Effector memory CD4-positive, alpha-beta T cell (primary cell): ENCODE results near the gene UNG.
"Not testable (repeated sequence)": the region's sequence is repeated elsewhere in the genome, so short reads cannot be mapped to it uniquely, and the experiment has no call there.

ENCODE experiments used
- DNase-seq, 3 donors: peaks; one replicate each; pipeline ENCODE4 v3.0.0-alpha.2; 2020
- H3K27ac ChIP-seq: 2 replicates; pipeline ENCODE4 v1.7.0; 2013; ENCODE audit warnings: mild to moderate bottlenecking, low read length, moderate library complexity; ENCODE audit not compliant: insufficient read depth, poor library complexity, severe bottlenecking
- H3K27me3 ChIP-seq: replicated peaks from 2 replicates; pipeline ENCODE4 v1.7.0; 2013; ENCODE audit warnings: mild to moderate bottlenecking, low read length; ENCODE audit not compliant: insufficient read depth, control insufficient read depth, poor library complexity, severe bottlenecking
- H3K36me3 ChIP-seq: 2 replicates; pipeline ENCODE4 v1.7.0; 2013; ENCODE audit warnings: mild to moderate bottlenecking, low read length, moderate library complexity; ENCODE audit not compliant: control insufficient read depth, insufficient read depth
- H3K4me1 ChIP-seq: 2 replicates; pipeline ENCODE4 v1.7.0; 2013; ENCODE audit warnings: low read length, mild to moderate bottlenecking; ENCODE audit not compliant: control insufficient read depth, insufficient read depth, poor library complexity, severe bottlenecking
- H3K4me3 ChIP-seq: 2 replicates; pipeline ENCODE4 v1.7.0; 2013; ENCODE audit warnings: low read length, low read depth, mild to moderate bottlenecking; ENCODE audit not compliant: insufficient read depth, poor library complexity, severe bottlenecking
- H3K9me3 ChIP-seq: 2 replicates; pipeline ENCODE4 v1.7.0; 2013; ENCODE audit warnings: mild to moderate bottlenecking, low read length, moderate library complexity; ENCODE audit not compliant: control insufficient read depth

The UNG gene

DNA sequence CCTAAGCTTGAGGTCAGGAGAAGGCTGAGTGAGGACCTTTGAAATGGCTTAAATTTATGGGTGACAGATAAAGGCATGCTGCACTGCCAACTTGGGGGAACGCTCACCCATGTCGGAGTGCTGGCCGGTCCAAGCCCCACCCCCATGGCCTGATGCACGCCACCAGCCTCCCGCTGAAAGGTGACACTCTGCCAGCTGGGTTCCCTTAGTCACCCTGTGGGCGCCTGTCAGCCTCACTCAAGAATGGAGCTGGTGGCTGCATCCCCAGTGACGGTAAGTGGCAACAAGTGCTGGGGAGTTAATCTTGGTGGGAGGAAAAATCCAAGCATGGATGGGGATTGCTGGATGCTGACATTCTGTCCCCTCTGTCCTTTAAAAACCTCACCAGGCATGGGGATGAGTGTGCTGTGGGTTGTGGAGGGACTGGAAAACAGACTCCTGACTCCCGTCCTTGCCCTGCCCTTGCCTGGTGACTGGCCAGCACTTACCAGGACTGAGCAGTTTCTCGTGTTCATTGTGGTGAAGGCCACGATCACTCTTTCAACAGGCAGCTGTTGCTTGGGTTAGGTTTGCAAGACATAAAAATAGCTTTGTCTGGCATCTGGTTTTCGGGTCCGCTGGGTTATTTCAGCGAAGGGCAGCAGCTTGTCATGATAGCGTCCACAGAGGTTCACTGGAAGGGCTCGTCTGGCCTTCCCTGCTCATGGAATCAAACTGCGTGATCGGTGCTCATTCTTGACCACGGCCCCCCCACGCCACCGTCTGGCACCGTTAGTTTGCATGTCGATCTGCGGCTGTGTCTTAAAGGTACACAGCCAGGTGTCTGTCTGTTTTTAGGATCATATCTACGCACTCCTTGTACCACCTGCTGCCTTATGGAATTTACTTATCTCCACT lies 34.0 kb downstream of the UNG start:
- Histone ChIP-seq H3K27ac (no peak overlapping the region), H3K9me3 (no peaks in the 10 kb centered on the region)

DNA sequence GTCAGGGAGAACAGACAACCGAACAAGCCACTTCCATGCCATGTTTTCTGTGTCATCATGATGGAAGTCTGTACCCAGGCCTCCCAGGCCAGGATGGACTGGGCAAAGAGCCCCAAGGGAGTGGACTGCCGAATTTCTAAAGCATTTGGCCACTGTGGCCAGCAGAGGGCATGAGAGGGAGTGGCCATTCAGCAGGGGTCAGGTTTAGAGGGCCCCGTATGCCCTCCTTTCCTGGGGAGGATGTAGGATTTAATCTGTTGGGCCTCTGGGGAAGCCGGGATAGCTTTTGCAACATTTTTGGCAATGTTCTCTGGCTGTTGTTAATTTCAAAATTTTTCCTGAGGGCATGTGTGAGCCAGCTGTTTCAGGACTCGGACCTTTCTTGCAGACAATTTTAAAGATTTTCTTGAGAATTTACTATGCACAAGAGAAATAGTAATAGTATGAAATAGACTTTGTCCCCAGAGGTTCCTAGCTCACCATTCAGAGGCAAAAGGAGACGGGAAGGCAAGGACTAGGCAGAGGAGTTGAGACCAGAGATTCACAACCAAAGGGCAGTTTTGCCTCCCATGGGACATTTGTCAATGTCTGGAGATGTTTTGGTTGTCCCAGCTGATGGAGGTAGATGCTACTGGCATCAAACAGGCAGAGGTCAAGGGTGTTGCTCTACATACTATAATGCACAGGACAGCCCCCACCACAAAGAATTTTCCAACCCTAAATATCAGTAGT lies 37.0 kb downstream of the UNG start:
- Histone ChIP-seq H3K9me3 (no peaks in the 10 kb centered on the region), H3K36me3 (no peaks in the 10 kb centered on the region), H3K4me1 (no peaks in the 10 kb centered on the region), H3K27me3 (no peaks in the 10 kb centered on the region), H3K27ac (no peak overlapping the region), H3K4me3 (no peak overlapping the region)
- DNase-seq: no peak

More for the DNA sequence above, 34.0 kb downstream of the UNG start:
- Histone ChIP-seq H3K4me1 (no peaks in the 10 kb centered on the region), H3K36me3 (no peaks in the 10 kb centered on the region), H3K4me3 (no peak overlapping the region), H3K27me3 (no peaks in the 10 kb centered on the region)
- DNase-seq: no peak

DNA sequence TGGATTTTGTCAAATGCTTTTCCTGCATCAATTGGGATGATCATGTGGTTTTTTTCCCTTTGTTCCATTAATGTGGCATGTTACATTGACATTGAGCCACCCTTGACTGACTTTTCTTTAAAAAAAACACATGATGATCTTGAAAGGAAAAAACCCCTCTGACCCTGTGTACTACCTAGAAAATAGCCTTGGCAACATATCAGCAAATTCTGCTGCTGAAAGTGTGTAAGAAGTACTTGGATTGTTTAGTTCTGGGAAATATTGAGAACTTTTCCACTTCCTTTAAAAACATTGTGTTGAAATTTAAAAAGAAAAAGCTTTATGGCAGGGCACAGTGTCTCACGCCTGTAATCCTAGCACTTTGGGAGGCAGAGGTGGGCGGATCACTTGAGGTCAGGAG lies 39.7 kb downstream of the UNG start:
- no peaks in the 10 kb centered on the region for H3K4me1 ChIP-seq
- H3K27me3 ChIP-seq: no peaks in the 10 kb centered on the region
- H3K4me3 ChIP-seq: no peak overlapping the region
- no peak overlapping the region for H3K27ac ChIP-seq
- H3K9me3 ChIP-seq: no peaks in the 10 kb centered on the region
- DNase-seq: no peak
- no peaks in the 10 kb centered on the region for H3K36me3 ChIP-seq

DNA sequence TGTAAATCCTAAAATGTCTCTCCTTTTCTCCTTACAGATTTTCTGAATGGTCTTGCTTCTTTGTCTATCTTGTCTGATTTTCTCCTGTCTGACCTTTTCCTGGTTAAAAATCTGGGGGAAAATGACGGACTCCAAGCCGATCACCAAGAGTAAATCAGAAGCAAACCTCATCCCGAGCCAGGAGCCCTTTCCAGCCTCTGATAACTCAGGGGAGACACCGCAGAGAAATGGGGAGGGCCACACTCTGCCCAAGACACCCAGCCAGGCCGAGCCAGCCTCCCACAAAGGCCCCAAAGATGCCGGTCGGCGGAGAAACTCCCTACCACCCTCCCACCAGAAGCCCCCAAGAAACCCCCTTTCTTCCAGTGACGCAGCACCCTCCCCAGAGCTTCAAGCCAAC lies 42.0 kb downstream of the UNG start:
- no peak for DNase-seq
- Histone ChIP-seq H3K27ac (no peak overlapping the region), H3K4me3 (no peak overlapping the region), H3K36me3 (no peaks in the 10 kb centered on the region), H3K27me3 (no peaks in the 10 kb centered on the region), H3K9me3 (no peaks in the 10 kb centered on the region), H3K4me1 (no peaks in the 10 kb centered on the region)

DNA sequence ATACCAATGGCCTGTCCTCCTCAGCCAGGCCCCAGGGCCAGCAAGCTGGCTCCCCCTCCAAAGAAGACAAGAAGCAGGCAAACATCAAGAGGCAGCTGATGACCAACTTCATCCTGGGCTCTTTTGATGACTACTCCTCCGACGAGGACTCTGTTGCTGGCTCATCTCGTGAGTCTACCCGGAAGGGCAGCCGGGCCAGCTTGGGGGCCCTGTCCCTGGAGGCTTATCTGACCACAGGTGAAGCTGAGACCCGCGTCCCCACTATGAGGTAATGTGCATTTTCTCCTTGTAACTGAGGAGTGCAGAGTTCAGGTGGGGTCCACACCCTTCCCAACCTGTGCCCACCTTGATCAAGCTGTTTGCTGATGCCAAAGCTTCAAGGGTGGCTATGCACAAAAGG lies 42.4 kb downstream of the UNG start:
- Histone ChIP-seq H3K36me3 (no peaks in the 10 kb centered on the region), H3K27me3 (no peaks in the 10 kb centered on the region), H3K4me1 (no peaks in the 10 kb centered on the region), H3K27ac (no peak overlapping the region), H3K9me3 (no peaks in the 10 kb centered on the region), H3K4me3 (no peak overlapping the region)
- no peak for DNase-seq

DNA sequence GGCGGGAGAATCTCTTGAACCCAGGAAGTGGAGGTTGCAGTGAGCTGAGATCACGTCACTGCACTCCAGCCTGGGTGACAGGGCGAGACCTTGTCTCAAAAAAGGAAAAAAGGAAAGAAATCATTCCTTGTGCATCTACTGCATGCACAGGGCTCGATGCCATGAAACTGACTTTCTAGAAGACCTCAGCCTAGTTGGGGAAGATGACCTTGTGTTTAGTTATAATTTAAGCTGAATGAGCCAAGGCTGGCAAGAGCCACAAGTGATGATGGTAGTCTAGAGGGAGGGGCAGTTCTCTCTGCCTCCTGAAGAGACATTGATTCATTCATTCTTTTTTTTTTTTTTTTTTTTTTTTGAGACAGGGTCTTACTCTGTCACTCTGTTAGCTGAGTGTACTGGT lies 43.2 kb downstream of the UNG start:
- no peaks in the 10 kb centered on the region for H3K27me3 ChIP-seq
- H3K4me1 ChIP-seq: no peaks in the 10 kb centered on the region
- H3K27ac ChIP-seq: no peak overlapping the region
- no peaks in the 10 kb centered on the region for H3K36me3 ChIP-seq
- H3K9me3 ChIP-seq: no peaks in the 10 kb centered on the region
- DNase-seq: no peak
- no peak overlapping the region for H3K4me3 ChIP-seq

DNA sequence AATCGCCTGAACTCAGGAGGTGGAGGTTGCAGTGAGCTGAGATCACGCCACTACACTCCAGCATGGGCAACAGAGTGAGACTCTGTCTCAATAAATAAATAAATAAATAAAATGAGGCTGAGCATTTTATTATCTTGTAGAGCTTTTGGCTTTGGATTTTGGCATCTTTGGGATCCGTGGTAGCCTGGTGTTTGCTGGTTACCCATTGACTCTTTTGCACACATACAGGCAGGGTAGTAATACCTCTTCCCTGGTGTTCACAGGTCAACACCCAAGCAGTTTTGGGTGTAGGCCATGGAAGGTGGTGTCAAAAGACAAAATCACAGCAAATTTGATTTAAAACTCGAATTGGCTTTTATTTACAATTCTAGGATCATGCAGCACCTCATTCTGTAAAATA lies 46.8 kb downstream of the UNG start:
- Histone ChIP-seq H3K4me1 (no peaks in the 10 kb centered on the region), H3K4me3 (no peak overlapping the region), H3K36me3 (no peaks in the 10 kb centered on the region)

DNA sequence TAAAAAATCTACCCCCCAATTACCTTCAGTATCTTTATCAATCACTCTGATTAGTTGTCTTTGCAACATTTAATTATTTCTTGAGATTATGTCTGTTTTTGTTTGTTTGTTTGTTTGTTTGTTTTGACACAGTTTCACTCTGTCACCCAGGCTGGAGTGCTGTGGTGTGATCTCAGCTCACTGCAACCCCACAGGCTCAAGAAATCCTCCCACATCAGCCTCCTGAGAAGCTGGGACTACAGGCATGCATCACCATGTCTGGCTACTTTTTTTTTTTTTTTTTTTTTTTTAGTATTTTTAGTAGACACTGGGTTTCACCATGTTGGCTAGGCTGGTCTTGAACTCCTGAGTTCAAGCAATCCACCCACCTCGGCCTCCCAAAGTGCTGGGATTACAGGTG lies 49.7 kb downstream of the UNG start:
- H3K27me3 ChIP-seq, H3K9me3 ChIP-seq, H3K4me1 ChIP-seq, H3K36me3 ChIP-seq, DNase-seq, H3K4me3 ChIP-seq, H3K27ac ChIP-seq: not testable (repeated sequence)

More for the DNA sequence above, 46.8 kb downstream of the UNG start:
- no peak for DNase-seq
- Histone ChIP-seq H3K27me3 (no peaks in the 10 kb centered on the region), H3K9me3 (no peaks in the 10 kb centered on the region), H3K27ac (no peak overlapping the region)

DNA sequence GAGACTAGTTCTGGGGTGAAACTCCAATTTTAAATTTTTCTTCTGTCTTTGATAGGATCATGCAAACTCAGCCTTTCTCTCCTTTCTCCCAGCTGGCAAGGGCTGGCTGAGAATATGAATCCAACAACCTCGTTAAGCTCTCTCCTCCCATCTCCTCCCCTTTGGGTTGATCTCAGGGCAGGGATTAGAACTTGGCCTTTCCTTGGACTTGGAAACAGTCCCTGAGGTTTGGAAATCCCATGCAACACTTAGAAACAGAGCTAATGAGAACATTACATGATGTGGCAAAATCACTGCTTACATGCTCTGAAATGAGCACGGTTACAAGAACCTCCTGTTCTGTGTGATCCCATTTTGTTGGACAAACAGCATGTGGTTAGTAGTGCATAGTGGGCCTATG lies 50.6 kb downstream of the UNG start:
- Histone ChIP-seq H3K27me3 (no peaks in the 10 kb centered on the region), H3K36me3 (no peaks in the 10 kb centered on the region), H3K4me3 (no peak overlapping the region), H3K27ac (no peak overlapping the region), H3K4me1 (no peaks in the 10 kb centered on the region), H3K9me3 (no peaks in the 10 kb centered on the region)
- DNase-seq: no peak

DNA sequence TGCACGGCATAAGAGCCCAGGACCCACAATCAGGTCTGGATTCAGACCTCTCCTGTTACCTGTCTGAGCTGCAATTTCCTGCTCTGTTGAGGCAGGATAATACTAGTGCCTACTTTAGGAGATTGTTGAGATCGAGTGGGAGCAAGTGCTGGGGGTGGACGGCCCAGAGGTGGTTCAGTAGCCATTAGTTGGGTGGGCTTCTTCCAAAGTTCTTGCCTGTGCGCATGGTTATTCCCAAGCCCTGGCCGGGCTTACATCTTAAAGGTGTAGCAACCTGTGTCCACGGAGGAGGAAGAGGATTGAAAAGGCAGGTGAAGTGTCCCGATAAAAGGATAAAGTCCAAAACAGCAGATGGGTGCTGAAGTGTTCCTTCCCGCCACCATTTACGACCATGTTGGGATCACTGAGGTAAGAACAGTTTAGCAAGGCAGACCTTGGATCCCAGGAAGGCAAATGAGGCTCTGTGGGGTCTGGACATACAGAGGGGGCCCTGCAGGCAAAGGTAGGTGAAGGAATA lies 52.8 kb downstream of the UNG start:
- no peak for DNase-seq
- Histone ChIP-seq H3K9me3 (no peaks in the 10 kb centered on the region), H3K4me3 (no peak overlapping the region), H3K27me3 (no peaks in the 10 kb centered on the region), H3K27ac (no peak overlapping the region), H3K36me3 (no peaks in the 10 kb centered on the region), H3K4me1 (peaks cover 8% of the 10 kb centered on the region)
